Endothelial cell (in vitro differentiated cells): ENCODE results near the gene TEX101. TPM values are rescaled to one million over a fixed set of nuclear protein-coding genes. Genes with fewer than 3 reads are reported as not detected.
A peak's percentile ranks its signal among the peaks of the same experiment; 100 is the strongest.

ENCODE experiments used
- DNase-seq: peaks from one replicate; pipeline ENCODE4 v3.0.0; 2021; ENCODE audit warnings: low spot score
- H3K27ac Mint-ChIP-seq: one replicate; pipeline ENCODE4 v1.8.0; 2021; ENCODE audit warnings: mixed read lengths, inconsistent platforms; ENCODE audit not compliant: unreplicated experiment
- H3K27me3 Mint-ChIP-seq: one replicate; pipeline ENCODE4 v1.8.0; 2021; ENCODE audit warnings: mild to moderate bottlenecking, moderate library complexity, mixed read lengths, inconsistent platforms; ENCODE audit not compliant: unreplicated experiment
- H3K36me3 Mint-ChIP-seq: one replicate; pipeline ENCODE4 v1.8.0; 2021; ENCODE audit warnings: mild to moderate bottlenecking, low read depth, mixed read lengths, inconsistent platforms; ENCODE audit not compliant: unreplicated experiment
- H3K4me1 Mint-ChIP-seq: one replicate; pipeline ENCODE4 v1.8.0; 2021; ENCODE audit warnings: mild to moderate bottlenecking, mixed read lengths, inconsistent platforms; ENCODE audit not compliant: unreplicated experiment
- H3K4me3 Mint-ChIP-seq: one replicate; pipeline ENCODE4 v1.8.0; 2021; ENCODE audit warnings: mild to moderate bottlenecking, mixed read lengths, inconsistent platforms; ENCODE audit not compliant: unreplicated experiment
- H3K9me3 Mint-ChIP-seq: one replicate; pipeline ENCODE4 v1.8.0; 2021; ENCODE audit warnings: mixed read lengths, inconsistent platforms; ENCODE audit not compliant: unreplicated experiment
- CTCF ChIP-seq: fragments of 200-600 bp; sonication (generic); IDR thresholded peaks from one replicate; pipeline ENCODE4 v1.5.0; 2021; ENCODE audit warnings: antibody characterized with exemption; ENCODE audit not compliant: unreplicated experiment
- total RNA-seq: library from RNA; stranded (reverse); fragmentation: NEBNext Ultra II Directional; extraction: Animal tissue kit (Norgen Biotek cat#: 25700); gene quantifications from one replicate; pipeline ENCODE4 v1.2.1, GENCODE V29; 2021; ENCODE audit not compliant: unreplicated experiment

Gene TEX101
- total RNA-seq, 1 donor from 2014 or later, result not detected

DNA sequence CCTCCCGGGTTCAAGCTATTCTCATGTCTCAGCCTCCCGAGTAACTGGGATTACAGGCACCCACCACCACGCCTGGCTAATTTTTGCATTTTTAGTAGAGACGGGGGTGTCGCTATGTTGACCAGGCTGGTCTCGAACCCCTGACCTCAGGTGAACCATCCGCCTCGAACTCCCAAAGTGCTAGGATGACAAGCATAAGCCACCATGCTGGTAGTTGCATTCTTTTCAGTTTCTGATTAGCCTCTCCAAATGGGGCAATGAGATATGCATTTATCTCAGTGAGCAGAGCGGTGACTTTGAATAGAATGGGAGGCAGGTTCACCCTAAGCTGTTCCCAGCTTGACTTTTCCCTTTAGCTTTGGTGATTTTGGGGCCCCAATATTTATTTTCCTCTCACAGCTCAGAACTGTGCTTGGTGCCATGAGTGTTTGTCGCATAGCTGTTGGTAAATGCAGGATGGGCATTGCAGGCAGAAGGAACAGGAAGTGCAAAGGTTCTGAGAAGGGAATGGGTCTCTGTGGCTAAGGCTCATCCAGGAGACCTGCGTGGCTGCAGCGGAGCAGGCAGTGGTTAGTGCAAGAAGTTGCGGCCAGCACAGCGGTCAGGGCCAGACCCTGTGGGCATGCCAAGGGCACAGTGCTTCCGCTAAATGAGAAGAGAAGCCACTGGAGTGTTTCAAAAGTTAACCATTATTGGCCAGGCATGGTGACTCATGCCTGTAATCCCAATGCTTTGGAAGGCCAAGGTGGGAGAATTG is 30.0 kb downstream of the TEX101 start:
- Mint-ChIP-seq H3K9me3 (no peaks in the 10 kb centered on the region), H3K4me1 (peaks cover 2% of the 10 kb centered on the region), H3K27me3 (peaks cover 3% of the 10 kb centered on the region), H3K36me3 (no peaks in the 10 kb centered on the region), H3K27ac (no peak overlapping the region), H3K4me3 (no peak overlapping the region)
- DNase-seq, result no peak
- TF ChIP-seq CTCF, result no peak

- Mint-ChIP-seq H3K9me3 (no peaks in the 10 kb centered on the region), H3K27ac (no peak overlapping the region), H3K4me1 (peaks cover 2% of the 10 kb centered on the region), H3K27me3 (peaks cover 3% of the 10 kb centered on the region), H3K36me3 (no peaks in the 10 kb centered on the region), H3K4me3 (no peak overlapping the region)
- TF ChIP-seq CTCF, result no peak
- no peak for DNase-seq
Observed at GRCh38 chr19:43445426-43445825, 30.7 kb downstream of the TEX101 start.

DNA sequence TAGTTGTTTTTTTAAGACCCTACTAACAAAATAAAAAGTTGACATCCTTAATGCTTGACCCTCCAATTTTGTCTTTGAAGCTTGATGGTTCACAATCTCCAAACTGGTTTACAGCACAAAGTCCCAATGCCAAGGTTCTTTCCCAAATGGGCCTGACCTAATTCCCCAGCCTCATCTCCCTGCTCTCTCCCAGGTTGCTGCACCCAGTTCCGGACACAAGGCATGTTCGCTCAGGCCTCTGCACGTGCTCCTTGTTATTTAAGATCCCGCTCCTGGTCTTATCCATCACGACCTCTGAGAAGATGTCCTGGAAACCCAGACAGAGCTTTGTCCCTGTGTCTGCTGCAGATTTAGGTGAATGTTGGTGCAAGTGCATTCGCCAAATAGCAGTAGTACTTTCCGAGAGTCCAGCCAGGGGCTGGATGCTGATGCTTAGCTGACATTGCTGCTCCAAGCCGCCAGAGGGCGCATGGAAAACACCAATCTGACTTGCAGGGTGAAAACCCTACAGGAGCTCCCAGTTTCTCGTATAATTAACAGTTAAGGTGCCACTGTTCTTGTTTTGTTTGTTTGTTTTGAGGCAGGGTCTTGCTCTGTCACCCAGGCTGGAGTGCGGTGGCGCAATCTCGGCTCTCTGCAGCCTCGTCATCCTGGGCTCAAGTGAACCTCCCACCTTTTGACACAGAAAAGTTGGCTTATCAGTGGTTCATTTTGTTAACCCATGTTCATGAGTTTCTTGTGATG is 32.2 kb downstream of the TEX101 start:
- DNase-seq, result peak; percentile 77
- Mint-ChIP-seq H3K9me3 (no peaks in the 10 kb centered on the region), H3K4me3 (no peak overlapping the region), H3K36me3 (no peaks in the 10 kb centered on the region), H3K4me1 (peaks cover 2% of the 10 kb centered on the region), H3K27ac (no peak overlapping the region), H3K27me3 (peaks cover 5% of the 10 kb centered on the region)
- peak; percentile 97 for TF ChIP-seq CTCF

DNA sequence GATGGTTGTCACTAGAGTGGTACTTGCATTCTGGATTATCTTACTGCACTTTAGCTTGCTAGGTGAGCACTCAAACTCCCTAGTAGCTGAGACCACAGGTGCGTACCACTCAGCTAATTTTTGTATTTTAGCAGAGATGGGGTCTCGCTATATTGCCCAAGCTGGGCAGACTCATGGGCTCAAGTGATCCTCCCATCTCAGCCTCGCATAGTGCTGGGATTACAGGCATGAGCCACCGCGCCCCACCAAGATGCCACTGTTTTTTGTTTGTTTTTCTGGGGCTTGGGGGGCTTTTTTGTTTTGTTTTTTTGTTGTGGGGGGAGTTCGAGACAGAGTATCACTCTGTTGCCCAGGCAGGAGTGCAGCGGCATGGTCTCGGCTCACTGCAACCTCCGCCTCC is 33.0 kb downstream of the TEX101 start:
- Mint-ChIP-seq H3K27ac (no peak overlapping the region), H3K9me3 (peaks cover 6% of the 10 kb centered on the region), H3K27me3 (peaks cover 5% of the 10 kb centered on the region), H3K4me3 (no peak overlapping the region), H3K36me3 (peaks cover 4% of the 10 kb centered on the region), H3K4me1 (peaks cover 2% of the 10 kb centered on the region)
- no peak for TF ChIP-seq CTCF
- no peak for DNase-seq

DNA sequence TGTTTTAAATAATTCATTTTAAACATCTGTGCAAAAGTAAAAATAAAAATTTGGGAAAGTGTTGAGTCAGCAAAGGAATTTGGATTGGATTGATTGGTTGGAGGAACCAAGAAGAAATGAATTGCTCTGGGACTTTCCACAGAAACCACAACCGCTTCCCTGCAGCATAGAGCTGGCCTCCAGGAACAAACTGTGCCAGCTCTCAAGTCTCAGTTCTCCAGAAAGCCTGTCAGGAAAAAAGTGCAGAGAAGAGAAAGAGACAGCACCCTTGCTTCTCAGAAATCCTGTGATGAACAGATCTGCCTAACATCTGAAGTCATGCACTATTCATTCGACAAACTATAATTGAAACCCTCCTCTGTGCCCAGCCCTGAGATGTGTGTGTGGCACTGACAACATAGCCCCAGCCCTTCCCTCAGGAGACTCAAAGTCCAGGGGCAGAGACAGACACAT is 35.9 kb downstream of the TEX101 start:
- Mint-ChIP-seq H3K4me1 (no peaks in the 10 kb centered on the region), H3K4me3 (no peak overlapping the region), H3K27me3 (peaks cover 2% of the 10 kb centered on the region), H3K27ac (no peak overlapping the region), H3K9me3 (peaks cover 6% of the 10 kb centered on the region), H3K36me3 (peaks cover 4% of the 10 kb centered on the region)
- no peak for DNase-seq
- no peak for TF ChIP-seq CTCF
